ENCODE measurements around the gene PRR18. TPM values are rescaled to one million over a fixed set of nuclear protein-coding genes. Genes with fewer than 3 reads are reported as not detected.

Gene PRR18
- total and polyA plus RNA-seq, 9 of the 15 experiments (the other 6 are each of a cell fraction or from before 2014, with no cell fraction given): not detected

DNA sequence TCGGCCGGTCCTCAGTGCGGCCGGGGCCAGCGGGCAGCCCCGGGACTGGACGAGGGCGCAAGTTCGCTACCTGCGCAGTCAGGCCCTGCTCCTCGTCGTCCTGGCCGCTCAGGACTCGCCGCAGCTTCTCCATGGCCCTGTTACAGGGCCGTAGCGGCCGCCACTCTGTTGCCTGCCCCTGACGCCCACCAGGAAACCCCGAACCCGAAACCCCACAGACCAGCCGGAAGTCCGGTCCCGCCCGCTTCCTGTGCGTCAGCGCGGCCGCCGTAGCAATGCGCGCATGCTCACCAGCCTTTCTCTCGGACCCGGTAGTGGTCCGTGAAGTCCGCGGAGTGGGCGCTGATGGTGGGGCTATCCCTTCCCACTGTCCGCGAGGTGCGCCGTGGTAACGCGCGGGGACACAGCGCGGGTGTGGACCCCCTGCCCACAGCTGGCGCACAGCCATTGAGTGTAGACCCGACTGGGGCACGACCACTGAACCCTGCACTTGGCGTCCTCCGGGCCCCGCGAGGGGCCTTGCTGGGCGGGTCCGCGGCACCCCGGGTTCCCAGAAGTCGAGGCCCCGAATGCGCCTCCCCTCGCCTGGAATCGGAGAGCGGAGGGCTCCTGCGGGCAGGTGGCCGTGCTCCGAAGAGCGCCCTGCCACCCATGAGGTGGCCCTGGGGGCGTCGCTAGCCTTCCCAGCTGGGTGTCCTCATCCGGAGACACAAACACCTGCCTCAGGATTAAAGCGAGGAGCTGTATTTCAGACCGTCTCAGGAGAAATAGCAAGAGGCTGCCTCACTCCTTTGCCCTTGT is 34.4 kb upstream of the PRR18 start, which contains the start of gene SFT2D1 (continued):
- peak; percentile 95 for TF ChIP-seq ZBTB40 (IDR thresholded peaks at IDR 0.05)
- no peak for TF ChIP-seq ZBTB40 (CRISPR knock-in tag; IDR thresholded peaks at IDR 0.05)
- TF ChIP-seq ZBTB8A (IDR thresholded peaks at IDR 0.05; ENCODE audit: partially characterized antibody): no peak
- TF ChIP-seq, protein P1, sequence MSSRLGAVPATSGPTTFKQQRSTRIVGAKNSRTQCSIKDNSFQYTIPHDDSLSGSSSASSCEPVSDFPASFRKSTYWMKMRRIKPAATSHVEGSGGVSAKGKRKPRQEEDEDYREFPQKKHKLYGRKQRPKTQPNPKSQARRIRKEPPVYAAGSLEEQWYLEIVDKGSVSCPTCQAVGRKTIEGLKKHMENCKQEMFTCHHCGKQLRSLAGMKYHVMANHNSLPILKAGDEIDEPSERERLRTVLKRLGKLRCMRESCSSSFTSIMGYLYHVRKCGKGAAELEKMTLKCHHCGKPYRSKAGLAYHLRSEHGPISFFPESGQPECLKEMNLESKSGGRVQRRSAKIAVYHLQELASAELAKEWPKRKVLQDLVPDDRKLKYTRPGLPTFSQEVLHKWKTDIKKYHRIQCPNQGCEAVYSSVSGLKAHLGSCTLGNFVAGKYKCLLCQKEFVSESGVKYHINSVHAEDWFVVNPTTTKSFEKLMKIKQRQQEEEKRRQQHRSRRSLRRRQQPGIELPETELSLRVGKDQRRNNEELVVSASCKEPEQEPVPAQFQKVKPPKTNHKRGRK (tag; IDR thresholded peaks at IDR 0.05): no peak
- peak; percentile 100 for TF ChIP-seq RBFOX2 (IDR thresholded peaks at IDR 0.05; ENCODE audit: low read depth, low read length)
- TF ChIP-seq ZBTB11 (CRISPR knock-in tag; IDR thresholded peaks at IDR 0.05): peak in 1 of 3 experiments; percentile 81; a peak in 2 of 6 replicates
- TF ChIP-seq, protein P2, sequence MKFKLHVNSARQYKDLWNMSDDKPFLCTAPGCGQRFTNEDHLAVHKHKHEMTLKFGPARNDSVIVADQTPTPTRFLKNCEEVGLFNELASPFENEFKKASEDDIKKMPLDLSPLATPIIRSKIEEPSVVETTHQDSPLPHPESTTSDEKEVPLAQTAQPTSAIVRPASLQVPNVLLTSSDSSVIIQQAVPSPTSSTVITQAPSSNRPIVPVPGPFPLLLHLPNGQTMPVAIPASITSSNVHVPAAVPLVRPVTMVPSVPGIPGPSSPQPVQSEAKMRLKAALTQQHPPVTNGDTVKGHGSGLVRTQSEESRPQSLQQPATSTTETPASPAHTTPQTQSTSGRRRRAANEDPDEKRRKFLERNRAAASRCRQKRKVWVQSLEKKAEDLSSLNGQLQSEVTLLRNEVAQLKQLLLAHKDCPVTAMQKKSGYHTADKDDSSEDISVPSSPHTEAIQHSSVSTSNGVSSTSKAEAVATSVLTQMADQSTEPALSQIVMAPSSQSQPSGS (CRISPR knock-in tag; IDR thresholded peaks at IDR 0.05): no peak
- no peak for TF ChIP-seq DMBX1 (CRISPR knock-in tag; IDR thresholded peaks at IDR 0.05; ENCODE audit: borderline replicate concordance)
- no peak for TF ChIP-seq XRCC4 (IDR thresholded peaks at IDR 0.05; ENCODE audit: extremely low read depth, insufficient read depth, insufficient read length)

Data from K562 (cell line).